Mesendoderm (in vitro differentiated cells): Measurements from ENCODE around the gene DENND1A.

ENCODE experiments used
- DNase-seq: peaks from one replicate; pipeline ENCODE4 v3.0.0; 2013
- H2AK5ac ChIP-seq: 2 replicates; pipeline ENCODE4 v1.6.1; 2013; ENCODE audit warnings: low read length, inconsistent platforms
- H2BK120ac ChIP-seq: 2 replicates; pipeline ENCODE4 v1.6.1; 2013; ENCODE audit warnings: low read depth, mild to moderate bottlenecking, low read length, moderate library complexity, mixed read lengths
- H2BK15ac ChIP-seq: replicated peaks from 2 replicates; pipeline ENCODE4 v1.6.1; 2013; ENCODE audit warnings: low read depth, mild to moderate bottlenecking, moderate library complexity
- H2BK5ac ChIP-seq: 2 replicates; pipeline ENCODE4 v1.6.1; 2013; ENCODE audit warnings: low read length, inconsistent platforms
- H3K18ac ChIP-seq: 2 replicates; pipeline ENCODE4 v1.6.1; 2013; ENCODE audit warnings: mild to moderate bottlenecking, low read length, mixed read lengths
- H3K23ac ChIP-seq: one replicate; pipeline ENCODE4 v1.6.1; 2013; ENCODE audit warnings: low read length
- H3K27ac ChIP-seq: 2 replicates; pipeline ENCODE4 v1.5.1; 2013; ENCODE audit warnings: low read depth, mild to moderate bottlenecking, inconsistent platforms, low read length, moderate library complexity
- H3K27me3 ChIP-seq: 2 replicates; pipeline ENCODE4 v1.6.1; 2013; ENCODE audit warnings: low read length, control low read depth, mild to moderate bottlenecking, inconsistent platforms; ENCODE audit not compliant: insufficient read depth, poor library complexity
- H3K36me3 ChIP-seq: 2 replicates; pipeline ENCODE4 v1.6.1; 2013; ENCODE audit warnings: low read length, inconsistent platforms; ENCODE audit not compliant: control insufficient read depth, insufficient read depth
- H3K4ac ChIP-seq: one replicate; pipeline ENCODE4 v1.6.1; 2013; ENCODE audit warnings: low read depth, mild to moderate bottlenecking, low read length, moderate library complexity
- H3K4me1 ChIP-seq: 2 replicates; pipeline ENCODE4 v1.6.1; 2013; ENCODE audit warnings: low read depth, low read length, inconsistent platforms; ENCODE audit not compliant: control insufficient read depth
- H3K4me2 ChIP-seq: 2 replicates; pipeline ENCODE4 v1.6.1; 2013; ENCODE audit warnings: low read length
- H3K4me3 ChIP-seq: 2 replicates; pipeline ENCODE4 v1.5.1; 2013; ENCODE audit warnings: mild to moderate bottlenecking, low read length
- H3K56ac ChIP-seq: one replicate; pipeline ENCODE4 v1.6.1; 2013; ENCODE audit warnings: low read length
- H3K79me1 ChIP-seq: 2 replicates; pipeline ENCODE4 v1.6.1; 2013; ENCODE audit warnings: low read length, inconsistent platforms
- H3K79me2 ChIP-seq: 2 replicates; pipeline ENCODE4 v1.6.1; 2013; ENCODE audit warnings: mild to moderate bottlenecking, low read length; ENCODE audit not compliant: control insufficient read depth, insufficient read depth
- H3K9ac ChIP-seq: 2 replicates; pipeline ENCODE4 v1.6.1; 2013; ENCODE audit warnings: low read length, inconsistent platforms
- H4K5ac ChIP-seq: one replicate; pipeline ENCODE4 v1.6.1; 2013; ENCODE audit warnings: low read length
- H4K8ac ChIP-seq: one replicate; pipeline ENCODE4 v1.6.1; 2013; ENCODE audit warnings: low read depth, mild to moderate bottlenecking, control low read depth, low read length, moderate library complexity
- WGBS: extraction: QIAGEN DNeasy Blood & Tissue Kit; methylation state at CpG from one replicate; pipeline ENCODE4 v1.1.7; 2013; ENCODE audit warnings: low lambda C conversion rate, missing lambda C conversion rate; ENCODE audit not compliant: insufficient coverage; ENCODE audit errors: extremely low coverage; 5-methylcytosine and 5-hydroxymethylcytosine counted together

Gene DENND1A

GRCh38 chr9:123960965-123961364 is 31.0 kb upstream of the DENND1A start:
- Histone ChIP-seq H3K23ac (no peak overlapping the region), H3K4me3 (no peak overlapping the region), H3K36me3 (no peaks in the 10 kb centered on the region), H3K27me3 (no peaks in the 10 kb centered on the region), H3K79me1 (no peaks in the 10 kb centered on the region), H2BK120ac (no peak overlapping the region), H3K27ac (no peak overlapping the region), H3K4ac (no peak overlapping the region), H3K79me2 (no peaks in the 10 kb centered on the region), H4K8ac (no peak overlapping the region), H3K4me1 (no peaks in the 10 kb centered on the region), H3K4me2 (no peak overlapping the region), H4K5ac (no peak overlapping the region), H2AK5ac (no peak overlapping the region), H3K18ac (no peak overlapping the region), H3K56ac (no peak overlapping the region), H3K9ac (no peak overlapping the region), H2BK15ac (no peak overlapping the region), H2BK5ac (no peak overlapping the region)
- peak; percentile 22 for DNase-seq
- no CpG with 5 or more reads among the region's 6 CpGs for WGBS

- DNase-seq: peak; percentile 25
- WGBS: no CpG with 5 or more reads among the region's 5 CpGs
- no peaks in the 10 kb centered on the region for H3K27me3 ChIP-seq
These were observed 30.4 kb upstream of the DENND1A start for GRCh38 chr9:123960366-123960765.

GRCh38 chr9:123959787-123960186 is 29.9 kb upstream of the DENND1A start:
- H3K79me2 ChIP-seq: no peaks in the 10 kb centered on the region
- H3K36me3 ChIP-seq: no peaks in the 10 kb centered on the region
- H2AK5ac ChIP-seq: no peak overlapping the region
- H3K79me1 ChIP-seq: no peaks in the 10 kb centered on the region
- H2BK15ac ChIP-seq: no peak overlapping the region
- no peak overlapping the region for H3K23ac ChIP-seq
- H3K27ac ChIP-seq: no peak overlapping the region
- no peak overlapping the region for H3K4me2 ChIP-seq
- no peak overlapping the region for H2BK5ac ChIP-seq
- H3K4me3 ChIP-seq: no peak overlapping the region
- H3K18ac ChIP-seq: no peak overlapping the region
- H3K4ac ChIP-seq: no peak overlapping the region
- H2BK120ac ChIP-seq: no peak overlapping the region
- no peak overlapping the region for H3K9ac ChIP-seq
- no peaks in the 10 kb centered on the region for H3K4me1 ChIP-seq
- no peak overlapping the region for H3K56ac ChIP-seq
- whole genome bisulfite sequencing: no CpG with 5 or more reads among the region's 4 CpGs
- no peak for DNase-seq
- H4K8ac ChIP-seq: no peak overlapping the region
- no peaks in the 10 kb centered on the region for H3K27me3 ChIP-seq
- H4K5ac ChIP-seq: no peak overlapping the region

More at GRCh38 chr9:123960366-123960765, 30.4 kb upstream of the DENND1A start:
- Histone ChIP-seq H2BK120ac (no peak overlapping the region), H3K4me2 (no peak overlapping the region), H3K23ac (no peak overlapping the region), H3K79me1 (no peaks in the 10 kb centered on the region), H3K4ac (no peak overlapping the region), H3K4me1 (no peaks in the 10 kb centered on the region), H4K5ac (no peak overlapping the region), H2BK5ac (no peak overlapping the region), H3K56ac (no peak overlapping the region), H3K9ac (no peak overlapping the region), H2BK15ac (no peak overlapping the region), H3K36me3 (no peaks in the 10 kb centered on the region), H3K18ac (no peak overlapping the region), H3K4me3 (no peak overlapping the region), H3K79me2 (no peaks in the 10 kb centered on the region), H4K8ac (no peak overlapping the region), H2AK5ac (no peak overlapping the region), H3K27ac (no peak overlapping the region)

GRCh38 chr9:123957731-123958130 is 27.8 kb upstream of the DENND1A start:
- H3K23ac ChIP-seq: no peak overlapping the region
- no peak overlapping the region for H4K5ac ChIP-seq
- H2AK5ac ChIP-seq: no peak overlapping the region
- H3K27me3 ChIP-seq: no peaks in the 10 kb centered on the region
- H3K27ac ChIP-seq: no peak overlapping the region
- no peaks in the 10 kb centered on the region for H3K4me1 ChIP-seq
- no peak overlapping the region for H2BK5ac ChIP-seq
- H3K79me2 ChIP-seq: no peaks in the 10 kb centered on the region
- H3K36me3 ChIP-seq: no peaks in the 10 kb centered on the region
- no peak for DNase-seq
- H3K9ac ChIP-seq: no peak overlapping the region
- no peak overlapping the region for H3K4me3 ChIP-seq
- WGBS: no CpG with 5 or more reads among the region's 2 CpGs
- no peak overlapping the region for H2BK120ac ChIP-seq
- no peak overlapping the region for H2BK15ac ChIP-seq
- H3K56ac ChIP-seq: no peak overlapping the region
- H4K8ac ChIP-seq: no peak overlapping the region
- H3K18ac ChIP-seq: no peak overlapping the region
- no peak overlapping the region for H3K4ac ChIP-seq
- no peaks in the 10 kb centered on the region for H3K79me1 ChIP-seq
- H3K4me2 ChIP-seq: no peak overlapping the region

- no peak overlapping the region for H3K56ac ChIP-seq
- H4K5ac ChIP-seq: no peak overlapping the region
- H3K4me3 ChIP-seq: no peak overlapping the region
- no peak overlapping the region for H2AK5ac ChIP-seq
- H2BK5ac ChIP-seq: no peak overlapping the region
- H4K8ac ChIP-seq: no peak overlapping the region
- DNase-seq: no peak
- WGBS: no CpG with 5 or more reads among the region's 6 CpGs
- H3K23ac ChIP-seq: no peak overlapping the region
- H2BK15ac ChIP-seq: no peak overlapping the region
- no peak overlapping the region for H3K4ac ChIP-seq
- H3K36me3 ChIP-seq: no peaks in the 10 kb centered on the region
- no peak overlapping the region for H3K9ac ChIP-seq
- no peak overlapping the region for H3K18ac ChIP-seq
- no peaks in the 10 kb centered on the region for H3K79me2 ChIP-seq
- H2BK120ac ChIP-seq: no peak overlapping the region
- no peaks in the 10 kb centered on the region for H3K79me1 ChIP-seq
- H3K4me1 ChIP-seq: no peaks in the 10 kb centered on the region
- no peaks in the 10 kb centered on the region for H3K27me3 ChIP-seq
- no peak overlapping the region for H3K27ac ChIP-seq
- no peak overlapping the region for H3K4me2 ChIP-seq
These were observed 27.3 kb upstream of the DENND1A start for GRCh38 chr9:123957168-123957721.

- H3K27me3 ChIP-seq: no peaks in the 10 kb centered on the region
These were observed 25.7 kb upstream of the DENND1A start for GRCh38 chr9:123955637-123956036.

More at GRCh38 chr9:123955637-123956036, 25.7 kb upstream of the DENND1A start:
- Histone ChIP-seq H2AK5ac (no peak overlapping the region), H3K79me1 (no peaks in the 10 kb centered on the region), H3K4me2 (no peak overlapping the region), H3K79me2 (no peaks in the 10 kb centered on the region), H3K4me3 (no peak overlapping the region), H2BK15ac (no peak overlapping the region), H3K9ac (no peak overlapping the region), H3K4me1 (no peaks in the 10 kb centered on the region), H3K23ac (no peak overlapping the region), H4K8ac (no peak overlapping the region), H3K27ac (no peak overlapping the region), H3K36me3 (no peaks in the 10 kb centered on the region), H3K56ac (no peak overlapping the region), H2BK5ac (no peak overlapping the region), H4K5ac (no peak overlapping the region), H2BK120ac (no peak overlapping the region), H3K18ac (no peak overlapping the region), H3K4ac (no peak overlapping the region)
- no CpG with 5 or more reads among the region's 6 CpGs for WGBS
- no peak for DNase-seq
